Testis (tissue), 2 donors: ENCODE results near the gene BRI3BP.

Source experiments
- POLR2A ChIP-seq: fragments of 450-650 bp; IDR thresholded peaks from one replicate; pipeline ENCODE4 v1.6.1; 2017; ENCODE audit warnings: antibody characterized with exemption, mild to moderate bottlenecking, moderate library complexity
- TF ChIP-seq, protein P1 (sequence below), 3 experiments: fragments of 450-650 bp in 2 of 3; fragments of 200-600 bp in 1 of 3; sonication (generic) in 1 of 3; IDR thresholded peaks; one replicate each; pipeline ENCODE4 v1.5.1; 2016 to 2019; ENCODE audit warnings: antibody characterized with exemption in 3 of 3, mild to moderate bottlenecking in 2 of 3, moderate library complexity in 1 of 3

DNA sequence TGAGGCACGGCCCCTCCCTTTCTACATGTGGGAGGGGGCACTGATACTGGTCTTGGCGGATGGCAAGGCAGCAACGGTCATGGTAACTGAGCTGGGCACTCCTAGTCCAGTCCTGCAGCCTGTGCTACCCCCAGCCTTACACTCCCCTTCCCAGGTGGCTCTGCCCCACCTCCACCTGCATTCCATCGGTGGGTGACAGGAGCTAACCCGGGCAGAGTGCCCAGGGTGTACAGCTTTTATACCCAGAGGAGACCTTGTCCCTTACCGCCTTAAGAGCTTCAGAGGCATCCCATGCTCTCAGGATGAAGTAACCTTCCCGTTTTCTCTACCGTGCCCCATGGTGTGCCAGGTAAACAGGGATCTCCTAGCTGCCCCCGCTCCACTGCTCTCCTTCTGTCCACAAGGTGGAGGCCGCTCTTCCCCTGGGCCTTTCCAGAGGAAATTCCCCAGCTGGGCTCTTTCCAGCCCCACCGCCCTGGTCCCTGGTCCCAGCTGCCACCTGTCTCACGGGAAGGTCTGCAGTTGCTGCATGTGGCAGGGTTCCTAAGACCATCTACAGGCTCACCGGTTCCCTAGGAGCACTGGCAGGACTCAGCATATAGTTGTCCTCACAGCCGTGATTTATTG, 20.5 kb downstream of the BRI3BP start:
- TF ChIP-seq, protein P1, sequence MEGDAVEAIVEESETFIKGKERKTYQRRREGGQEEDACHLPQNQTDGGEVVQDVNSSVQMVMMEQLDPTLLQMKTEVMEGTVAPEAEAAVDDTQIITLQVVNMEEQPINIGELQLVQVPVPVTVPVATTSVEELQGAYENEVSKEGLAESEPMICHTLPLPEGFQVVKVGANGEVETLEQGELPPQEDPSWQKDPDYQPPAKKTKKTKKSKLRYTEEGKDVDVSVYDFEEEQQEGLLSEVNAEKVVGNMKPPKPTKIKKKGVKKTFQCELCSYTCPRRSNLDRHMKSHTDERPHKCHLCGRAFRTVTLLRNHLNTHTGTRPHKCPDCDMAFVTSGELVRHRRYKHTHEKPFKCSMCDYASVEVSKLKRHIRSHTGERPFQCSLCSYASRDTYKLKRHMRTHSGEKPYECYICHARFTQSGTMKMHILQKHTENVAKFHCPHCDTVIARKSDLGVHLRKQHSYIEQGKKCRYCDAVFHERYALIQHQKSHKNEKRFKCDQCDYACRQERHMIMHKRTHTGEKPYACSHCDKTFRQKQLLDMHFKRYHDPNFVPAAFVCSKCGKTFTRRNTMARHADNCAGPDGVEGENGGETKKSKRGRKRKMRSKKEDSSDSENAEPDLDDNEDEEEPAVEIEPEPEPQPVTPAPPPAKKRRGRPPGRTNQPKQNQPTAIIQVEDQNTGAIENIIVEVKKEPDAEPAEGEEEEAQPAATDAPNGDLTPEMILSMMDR (IDR thresholded peaks at IDR 0.05), result no peak
- no peak for TF ChIP-seq POLR2A
